Neuronal stem cell (in vitro differentiated cells): ENCODE data around the gene CAMTA1.

ENCODE experiments used
- DNase-seq: peaks from one replicate; pipeline ENCODE4 v3.0.0-alpha.2; 2013; ENCODE audit warnings: low spot score
- H2AFZ ChIP-seq: one replicate; pipeline ENCODE4 v1.6.1; 2013; ENCODE audit warnings: mild to moderate bottlenecking, low read length, inconsistent platforms
- H2AK5ac ChIP-seq: 2 replicates; pipeline ENCODE4 v1.6.1; 2013; ENCODE audit warnings: low read depth, mild to moderate bottlenecking, inconsistent platforms, low read length, moderate library complexity, mixed read lengths
- H2BK120ac ChIP-seq: 2 replicates; pipeline ENCODE4 v1.6.1; 2013; ENCODE audit warnings: low read depth, mild to moderate bottlenecking, inconsistent platforms, low read length, moderate library complexity, mixed read lengths
- H2BK12ac ChIP-seq: one replicate; pipeline ENCODE4 v1.6.1; 2013; ENCODE audit warnings: low read length, inconsistent platforms
- H2BK15ac ChIP-seq: 2 replicates; pipeline ENCODE4 v1.6.1; 2013; ENCODE audit warnings: mild to moderate bottlenecking, low read length, inconsistent platforms, mixed read lengths
- H2BK5ac ChIP-seq: one replicate; pipeline ENCODE4 v1.6.1; 2013; ENCODE audit warnings: inconsistent platforms, mild to moderate bottlenecking, low read length, moderate library complexity
- H3K14ac ChIP-seq: one replicate; pipeline ENCODE4 v1.6.1; 2013; ENCODE audit warnings: low read length, inconsistent platforms
- H3K18ac ChIP-seq: 2 replicates; pipeline ENCODE4 v1.6.1; 2013; ENCODE audit warnings: low read length, inconsistent platforms
- H3K23ac ChIP-seq: 2 replicates; pipeline ENCODE4 v1.6.1; 2013; ENCODE audit warnings: low read depth, mild to moderate bottlenecking, mixed read lengths, low read length, inconsistent platforms; ENCODE audit not compliant: poor library complexity
- H3K27ac ChIP-seq: replicated peaks from 3 replicates; pipeline ENCODE4 v1.5.1; 2013; ENCODE audit warnings: low read length, inconsistent platforms
- H3K27me3 ChIP-seq, 3 experiments: 2 replicates each; pipeline ENCODE4 v1.6.1; 2013; ENCODE audit warnings: low read length in 3 of 3, mild to moderate bottlenecking in 2 of 3, inconsistent platforms in 1 of 3, low read depth in 1 of 3, mixed read lengths in 1 of 3, moderate library complexity in 1 of 3; ENCODE audit not compliant: control insufficient read depth in 3 of 3, insufficient read depth in 3 of 3
- H3K36me3 ChIP-seq, 2 donors: replicated peaks in 1 of 2; 2 replicates each; pipeline ENCODE4 v1.6.1; 2013; ENCODE audit warnings: low read length in 2 of 2; ENCODE audit not compliant: control insufficient read depth in 2 of 2, insufficient read depth in 2 of 2
- H3K4ac ChIP-seq: 2 replicates; pipeline ENCODE4 v1.6.1; 2013; ENCODE audit warnings: inconsistent platforms, mild to moderate bottlenecking, low read length, moderate library complexity
- H3K4me1 ChIP-seq, 2 donors: 1 replicate in 1 of 2; 2 replicates in 1 of 2; pipeline ENCODE4 v1.6.1; 2013; ENCODE audit warnings: low read length in 2 of 2, low read depth in 1 of 2; ENCODE audit not compliant: control insufficient read depth in 2 of 2, insufficient read depth in 1 of 2
- H3K4me2 ChIP-seq: one replicate; pipeline ENCODE4 v1.6.1; 2013; ENCODE audit warnings: mild to moderate bottlenecking, low read length, inconsistent platforms; ENCODE audit not compliant: insufficient read depth, poor library complexity, severe bottlenecking
- H3K4me3 ChIP-seq, 2 donors: 2 replicates each; pipeline ENCODE4 v1.5.1; 2013; ENCODE audit warnings: low read length in 2 of 2, mild to moderate bottlenecking in 2 of 2, inconsistent platforms in 1 of 2, moderate library complexity in 1 of 2
- H3K79me1 ChIP-seq: one replicate; pipeline ENCODE4 v1.6.1; 2013; ENCODE audit warnings: low read depth, mild to moderate bottlenecking, inconsistent platforms, low read length, moderate library complexity
- H3K9ac ChIP-seq: one replicate; pipeline ENCODE4 v1.6.1; 2013; ENCODE audit warnings: mild to moderate bottlenecking, low read depth, low read length, inconsistent platforms; ENCODE audit not compliant: poor library complexity
- H3K9me3 ChIP-seq, 2 donors: replicated peaks in 1 of 2; 2 replicates each; pipeline versions ENCODE3 to v1.6.1; 2013; ENCODE audit warnings: low read length in 2 of 2, mild to moderate bottlenecking in 2 of 2, inconsistent platforms in 1 of 2, low read depth in 1 of 2, mixed read lengths in 1 of 2, moderate library complexity in 1 of 2; ENCODE audit not compliant: control insufficient read depth in 2 of 2, insufficient read depth in 1 of 2
- H4K8ac ChIP-seq: one replicate; pipeline ENCODE4 v1.6.1; 2013; ENCODE audit warnings: low read depth, mild to moderate bottlenecking, inconsistent platforms, low read length, moderate library complexity
- H4K91ac ChIP-seq: one replicate; pipeline ENCODE4 v1.6.1; 2013; ENCODE audit warnings: low read length, low read depth, mild to moderate bottlenecking, inconsistent platforms; ENCODE audit not compliant: poor library complexity
- WGBS, 2 donors: extraction: QIAGEN DNeasy Blood & Tissue Kit; methylation state at CpG; one replicate each; pipeline ENCODE4 v1.1.7; 2013; ENCODE audit warnings: missing lambda C conversion rate in 2 of 2, mixed read lengths in 1 of 2; ENCODE audit not compliant: insufficient read length in 2 of 2, insufficient replicate concordance in 1 of 2; ENCODE audit errors: extremely low coverage in 2 of 2; 5-methylcytosine and 5-hydroxymethylcytosine counted together

The CAMTA1 gene

DNA sequence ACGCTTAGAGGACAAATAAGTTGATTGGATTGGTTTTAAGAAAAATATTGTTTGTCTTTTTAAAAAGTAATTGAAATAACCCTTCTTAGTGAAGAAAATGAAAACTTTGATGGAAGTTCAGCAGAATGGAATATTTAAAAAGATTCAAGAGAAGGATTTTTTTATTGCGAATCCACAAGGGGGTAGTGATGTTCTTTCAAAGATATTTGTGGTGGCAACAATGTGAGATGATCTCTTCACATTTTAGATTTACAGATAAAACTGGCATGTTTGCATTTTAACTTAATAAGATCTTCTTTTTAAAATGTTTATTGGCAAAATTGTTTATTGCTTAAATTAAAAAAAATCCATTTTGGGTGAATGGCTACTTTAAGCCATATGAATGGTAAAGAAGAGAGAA, 8.9 kb downstream of the CAMTA1 start:
- Histone ChIP-seq H4K91ac (no peak overlapping the region), H4K8ac (no peak overlapping the region), H3K9ac (no peak overlapping the region), H3K27ac (no peak overlapping the region), H3K23ac (no peak overlapping the region), H2BK120ac (no peak overlapping the region), H3K79me1 (no peaks in the 10 kb centered on the region), H3K9me3 (no peaks in the 10 kb centered on the region), H2BK15ac (no peak overlapping the region), H3K18ac (no peak overlapping the region), H3K4ac (no peak overlapping the region), H3K4me3 (no peak overlapping the region), H3K27me3 (no peaks in the 10 kb centered on the region), H2BK5ac (no peak overlapping the region), H3K4me2 (no peak overlapping the region), H2AK5ac (no peak overlapping the region), H3K36me3 (peaks cover 0 to 26% of the 10 kb centered on the region in 2 donors), H3K14ac (no peak overlapping the region), H2AFZ (no peak overlapping the region), H3K4me1 (peaks cover 0 to 2% of the 10 kb centered on the region in 2 donors), H2BK12ac (no peak overlapping the region)
- no peak for DNase-seq
- WGBS, 2 donors = no CpG with 5 or more reads among the region's 2 CpGs

- H3K4me1 ChIP-seq = peaks cover 0 to 2% of the 10 kb centered on the region in 2 donors
- H3K14ac ChIP-seq = no peak overlapping the region
- no peak overlapping the region for H3K4me2 ChIP-seq
- H3K27ac ChIP-seq = no peak overlapping the region
- H3K23ac ChIP-seq = no peak overlapping the region
- DNase-seq = no peak
- no peak overlapping the region for H3K4ac ChIP-seq
- no peak overlapping the region for H2BK15ac ChIP-seq
- H3K79me1 ChIP-seq = no peaks in the 10 kb centered on the region
- H2BK120ac ChIP-seq = no peak overlapping the region
- WGBS, 2 donors = no CpG with 5 or more reads among the region's 4 CpGs
- no peak overlapping the region for H2BK5ac ChIP-seq
- H4K91ac ChIP-seq = no peak overlapping the region
- no peak overlapping the region for H4K8ac ChIP-seq
- no peak overlapping the region for H3K9ac ChIP-seq
- no peak overlapping the region for H2BK12ac ChIP-seq
- H3K36me3 ChIP-seq = peaks cover 0 to 26% of the 10 kb centered on the region in 2 donors
- no peak overlapping the region for H3K18ac ChIP-seq
- no peaks in the 10 kb centered on the region for H3K9me3 ChIP-seq
- no peak overlapping the region for H2AK5ac ChIP-seq
- H3K27me3 ChIP-seq = no peaks in the 10 kb centered on the region
- no peak overlapping the region for H2AFZ ChIP-seq
- no peak overlapping the region for H3K4me3 ChIP-seq
Measured at GRCh38 chr1:6795203-6795602, 9.9 kb downstream of the CAMTA1 start.

- Histone ChIP-seq H2BK5ac (no peak overlapping the region), H4K91ac (no peak overlapping the region), H3K27me3 (no peaks in the 10 kb centered on the region), H3K4me2 (no peak overlapping the region), H3K4me3 (no peak overlapping the region), H3K18ac (no peak overlapping the region), H3K27ac (no peak overlapping the region), H3K4me1 (peaks cover 0 to 2% of the 10 kb centered on the region in 2 donors), H3K9ac (no peak overlapping the region), H2BK15ac (no peak overlapping the region), H3K79me1 (no peaks in the 10 kb centered on the region), H3K36me3 (peaks cover 0 to 31% of the 10 kb centered on the region in 2 donors), H4K8ac (no peak overlapping the region), H3K4ac (no peak overlapping the region), H3K14ac (no peak overlapping the region), H2AFZ (no peak overlapping the region), H3K23ac (no peak overlapping the region), H2AK5ac (no peak overlapping the region), H2BK12ac (no peak overlapping the region), H2BK120ac (no peak overlapping the region), H3K9me3 (no peaks in the 10 kb centered on the region)
- no CpG with 5 or more reads among the region's 2 CpGs for WGBS, 2 donors
- no peak for DNase-seq
Measured at GRCh38 chr1:6795661-6796060, 10.4 kb downstream of the CAMTA1 start.

DNA sequence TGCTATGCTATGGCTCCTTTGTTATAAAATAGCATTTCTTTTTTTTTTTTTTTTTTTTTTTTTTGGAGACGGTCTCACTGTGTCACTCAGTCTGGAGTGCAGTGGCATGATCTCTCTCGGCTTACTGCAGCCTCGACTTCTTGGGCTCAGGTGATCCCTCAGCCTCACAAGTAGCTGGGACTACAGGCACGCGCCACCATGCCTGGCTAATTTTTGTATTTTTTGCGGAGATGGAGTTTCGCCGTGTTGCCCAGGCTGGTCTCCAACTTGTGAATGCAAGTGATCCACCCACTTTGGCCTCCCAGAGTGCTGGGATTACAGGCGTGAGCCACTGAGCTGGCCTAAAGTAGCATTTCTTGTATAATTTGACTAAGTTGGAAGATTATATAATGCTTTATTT, 10.8 kb downstream of the CAMTA1 start:
- H2BK120ac ChIP-seq = no peak overlapping the region
- peaks cover 0 to 2% of the 10 kb centered on the region in 2 donors for H3K4me1 ChIP-seq
- H2BK12ac ChIP-seq = no peak overlapping the region
- peaks cover 0 to 32% of the 10 kb centered on the region in 2 donors for H3K36me3 ChIP-seq
- H4K8ac ChIP-seq = no peak overlapping the region
- no peak overlapping the region for H4K91ac ChIP-seq
- no peaks in the 10 kb centered on the region for H3K27me3 ChIP-seq
- H3K14ac ChIP-seq = no peak overlapping the region
- no peak overlapping the region for H3K9ac ChIP-seq
- H3K4me2 ChIP-seq = no peak overlapping the region
- no peak overlapping the region for H3K18ac ChIP-seq
- no peak overlapping the region for H3K27ac ChIP-seq
- no peak overlapping the region for H3K4ac ChIP-seq
- WGBS, 2 donors = no CpG with 5 or more reads among the region's 9 CpGs
- H2BK15ac ChIP-seq = no peak overlapping the region
- H2BK5ac ChIP-seq = no peak overlapping the region
- H2AFZ ChIP-seq = no peak overlapping the region
- H2AK5ac ChIP-seq = no peak overlapping the region
- H3K23ac ChIP-seq = no peak overlapping the region
- H3K9me3 ChIP-seq = no peaks in the 10 kb centered on the region
- H3K79me1 ChIP-seq = no peaks in the 10 kb centered on the region
- DNase-seq = no peak
- no peak overlapping the region for H3K4me3 ChIP-seq
